Panc1 (cell line): ENCODE measurements around the gene NFATC4.

Experiments used
- POLR2AphosphoS5 ChIP-seq: IDR thresholded peaks from 2 replicates; pipeline ENCODE4 v1.6.1; 2012; ENCODE audit warnings: mild to moderate bottlenecking, low read depth, low read length, moderate library complexity
- SIN3A ChIP-seq: IDR thresholded peaks from 2 replicates; pipeline ENCODE4 v1.6.1; 2012; ENCODE audit warnings: low read depth, mild to moderate bottlenecking, low read length, moderate library complexity, borderline replicate concordance; ENCODE audit not compliant: insufficient read depth
- TCF7L2 ChIP-seq: IDR thresholded peaks from 2 replicates; pipeline ENCODE4 v1.6.1; 2011; ENCODE audit warnings: mild to moderate bottlenecking, low read depth, low read length, inconsistent platforms
- TF ChIP-seq, protein P1 (sequence below): fragments of 450-650 bp; IDR thresholded peaks from 2 replicates; pipeline ENCODE4 v1.5.1; 2017; ENCODE audit warnings: mild to moderate bottlenecking
- TF ChIP-seq, protein P2 (sequence below), 2 experiments: IDR thresholded peaks; 2 replicates each; pipeline ENCODE4 v1.6.1; 2011 to 2012; ENCODE audit warnings: low read depth in 2 of 2, control low read depth in 1 of 2, low read length in 1 of 2, mild to moderate bottlenecking in 1 of 2, moderate library complexity in 1 of 2; ENCODE audit not compliant: insufficient read depth in 1 of 2

DNA sequence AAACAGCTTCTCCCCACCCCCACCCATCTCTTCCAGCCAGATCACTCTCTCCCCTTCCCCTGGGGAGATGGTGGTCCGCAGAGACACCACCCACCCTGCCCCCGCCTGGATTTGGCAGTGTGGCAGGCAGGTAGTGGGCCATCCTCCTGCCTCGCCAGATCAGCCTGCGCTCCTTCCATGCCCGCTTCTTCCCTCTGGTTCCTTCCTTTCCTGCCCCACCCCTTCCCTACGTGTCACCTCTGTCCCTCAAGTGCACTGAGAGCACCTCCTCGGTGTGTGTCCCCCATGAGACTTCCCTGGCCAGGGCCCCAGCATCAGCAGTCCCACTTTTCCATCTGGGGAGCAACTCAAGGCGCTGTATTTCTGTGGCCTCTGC, 31.5 kb downstream of the NFATC4 start:
- TF ChIP-seq POLR2AphosphoS5 (no peak), SIN3A (no peak), TCF7L2 (no peak)
- TF ChIP-seq, protein P1, sequence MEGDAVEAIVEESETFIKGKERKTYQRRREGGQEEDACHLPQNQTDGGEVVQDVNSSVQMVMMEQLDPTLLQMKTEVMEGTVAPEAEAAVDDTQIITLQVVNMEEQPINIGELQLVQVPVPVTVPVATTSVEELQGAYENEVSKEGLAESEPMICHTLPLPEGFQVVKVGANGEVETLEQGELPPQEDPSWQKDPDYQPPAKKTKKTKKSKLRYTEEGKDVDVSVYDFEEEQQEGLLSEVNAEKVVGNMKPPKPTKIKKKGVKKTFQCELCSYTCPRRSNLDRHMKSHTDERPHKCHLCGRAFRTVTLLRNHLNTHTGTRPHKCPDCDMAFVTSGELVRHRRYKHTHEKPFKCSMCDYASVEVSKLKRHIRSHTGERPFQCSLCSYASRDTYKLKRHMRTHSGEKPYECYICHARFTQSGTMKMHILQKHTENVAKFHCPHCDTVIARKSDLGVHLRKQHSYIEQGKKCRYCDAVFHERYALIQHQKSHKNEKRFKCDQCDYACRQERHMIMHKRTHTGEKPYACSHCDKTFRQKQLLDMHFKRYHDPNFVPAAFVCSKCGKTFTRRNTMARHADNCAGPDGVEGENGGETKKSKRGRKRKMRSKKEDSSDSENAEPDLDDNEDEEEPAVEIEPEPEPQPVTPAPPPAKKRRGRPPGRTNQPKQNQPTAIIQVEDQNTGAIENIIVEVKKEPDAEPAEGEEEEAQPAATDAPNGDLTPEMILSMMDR, result no peak
- TF ChIP-seq, protein P2, sequence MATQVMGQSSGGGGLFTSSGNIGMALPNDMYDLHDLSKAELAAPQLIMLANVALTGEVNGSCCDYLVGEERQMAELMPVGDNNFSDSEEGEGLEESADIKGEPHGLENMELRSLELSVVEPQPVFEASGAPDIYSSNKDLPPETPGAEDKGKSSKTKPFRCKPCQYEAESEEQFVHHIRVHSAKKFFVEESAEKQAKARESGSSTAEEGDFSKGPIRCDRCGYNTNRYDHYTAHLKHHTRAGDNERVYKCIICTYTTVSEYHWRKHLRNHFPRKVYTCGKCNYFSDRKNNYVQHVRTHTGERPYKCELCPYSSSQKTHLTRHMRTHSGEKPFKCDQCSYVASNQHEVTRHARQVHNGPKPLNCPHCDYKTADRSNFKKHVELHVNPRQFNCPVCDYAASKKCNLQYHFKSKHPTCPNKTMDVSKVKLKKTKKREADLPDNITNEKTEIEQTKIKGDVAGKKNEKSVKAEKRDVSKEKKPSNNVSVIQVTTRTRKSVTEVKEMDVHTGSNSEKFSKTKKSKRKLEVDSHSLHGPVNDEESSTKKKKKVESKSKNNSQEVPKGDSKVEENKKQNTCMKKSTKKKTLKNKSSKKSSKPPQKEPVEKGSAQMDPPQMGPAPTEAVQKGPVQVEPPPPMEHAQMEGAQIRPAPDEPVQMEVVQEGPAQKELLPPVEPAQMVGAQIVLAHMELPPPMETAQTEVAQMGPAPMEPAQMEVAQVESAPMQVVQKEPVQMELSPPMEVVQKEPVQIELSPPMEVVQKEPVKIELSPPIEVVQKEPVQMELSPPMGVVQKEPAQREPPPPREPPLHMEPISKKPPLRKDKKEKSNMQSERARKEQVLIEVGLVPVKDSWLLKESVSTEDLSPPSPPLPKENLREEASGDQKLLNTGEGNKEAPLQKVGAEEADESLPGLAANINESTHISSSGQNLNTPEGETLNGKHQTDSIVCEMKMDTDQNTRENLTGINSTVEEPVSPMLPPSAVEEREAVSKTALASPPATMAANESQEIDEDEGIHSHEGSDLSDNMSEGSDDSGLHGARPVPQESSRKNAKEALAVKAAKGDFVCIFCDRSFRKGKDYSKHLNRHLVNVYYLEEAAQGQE (IDR thresholded peaks at IDR 0.05; ENCODE audit: insufficient read depth in 1 of 2, low read depth in 2 of 2, low read length in 1 of 2), result no peak
